ENCODE data around the gene NDN. TPM values are rescaled to one million over a fixed set of nuclear protein-coding genes. Genes with fewer than 3 reads are reported as not detected.

NDN gene
- total and polyA plus RNA-seq, 2 experiments from 2014 or later, result 76.9 to 127 TPM

GRCh38 chr15:23646165-23647000 lies 40.7 kb downstream of the NDN start:
- Histone ChIP-seq H3F3A (ENCODE audit: insufficient read depth) (no peaks in the 10 kb centered on the region), H3K27me3 (replicated peaks; ENCODE audit: insufficient read depth) (peaks cover 20% of the 10 kb centered on the region; the same call in 1 of the 2 replicates), H4K20me1 (ENCODE audit: insufficient read depth) (no peaks in the 10 kb centered on the region), H3K36me3 (ENCODE audit: low read depth) (no peaks in the 10 kb centered on the region), H3K9me2 (ENCODE audit: insufficient read depth) (no peaks in the 10 kb centered on the region), H3K4me3 (no peak overlapping the region), H3K9me3 (ENCODE audit: low read depth) (no peaks in the 10 kb centered on the region), H2AFZ (no peak overlapping the region), H3K9ac (no peak overlapping the region), H3K79me2 (ENCODE audit: insufficient read depth) (no peaks in the 10 kb centered on the region), H3K4me2 (ENCODE audit: unreplicated experiment) (no peak overlapping the region), H3K27ac (no peak overlapping the region), H3K4me1 (ENCODE audit: insufficient read depth) (no peaks in the 10 kb centered on the region)
- in situ Hi-C loops (cut with MboI), result loop anchor here (10.0 to 25.0 kb wide), 2 partner anchors 218 to 1841 kb away; no protein-coding TSS in a partner anchor
- DNase-seq, result no peak
- TF ChIP-seq EZH2phosphoT487 (IDR thresholded peaks at IDR 0.05; ENCODE audit: insufficient read depth, low read depth), result no peak
- TF ChIP-seq EZH2 (IDR thresholded peaks at IDR 0.05; ENCODE audit: insufficient read depth, poor library complexity, severe bottlenecking), result no peak
- 86 to 90% methylated on average over 30 to 46 of the region's 51 CpGs for WGBS, 2 experiments (ENCODE audit: low coverage in 1 of 2, low lambda C conversion rate in 2 of 2, missing lambda C conversion rate in 2 of 2)

GRCh38 chr15:23645371-23646164 lies 41.5 kb downstream of the NDN start:
- no peak for TF ChIP-seq EZH2phosphoT487 (IDR thresholded peaks at IDR 0.05; ENCODE audit: insufficient read depth, low read depth)
- no peak for TF ChIP-seq EZH2 (IDR thresholded peaks at IDR 0.05; ENCODE audit: insufficient read depth, poor library complexity, severe bottlenecking)
- Histone ChIP-seq H3K4me3 (no peak overlapping the region), H2AFZ (no peak overlapping the region), H3K9me2 (ENCODE audit: insufficient read depth) (no peaks in the 10 kb centered on the region), H3K36me3 (ENCODE audit: low read depth) (no peaks in the 10 kb centered on the region), H4K20me1 (ENCODE audit: insufficient read depth) (no peaks in the 10 kb centered on the region), H3K9ac (no peak overlapping the region), H3K4me1 (ENCODE audit: insufficient read depth) (no peaks in the 10 kb centered on the region), H3K9me3 (ENCODE audit: low read depth) (no peaks in the 10 kb centered on the region), H3K79me2 (ENCODE audit: insufficient read depth) (no peaks in the 10 kb centered on the region), H3K4me2 (ENCODE audit: unreplicated experiment) (no peak overlapping the region), H3K27ac (no peak overlapping the region), H3K27me3 (replicated peaks; ENCODE audit: insufficient read depth) (peaks cover 20% of the 10 kb centered on the region; the same call in 1 of the 2 replicates), H3F3A (ENCODE audit: insufficient read depth) (no peaks in the 10 kb centered on the region)
- no peak for DNase-seq
- in situ Hi-C loops (cut with MboI), result loop anchor here (10.0 to 25.0 kb wide), 2 partner anchors 219 to 1842 kb away; no protein-coding TSS in a partner anchor
- WGBS, 2 experiments (ENCODE audit: low coverage in 1 of 2, low lambda C conversion rate in 2 of 2, missing lambda C conversion rate in 2 of 2), result 82 to 85% methylated on average over 34 of the region's 40 CpGs

GRCh38 chr15:23644829-23645228 lies 42.3 kb downstream of the NDN start:
- WGBS, 2 experiments (ENCODE audit: low coverage in 1 of 2, low lambda C conversion rate in 2 of 2, missing lambda C conversion rate in 2 of 2), result 60 to 62% methylated on average over 6 to 13 of the region's 13 CpGs
- Histone ChIP-seq H3K9ac (no peak overlapping the region), H3K4me2 (ENCODE audit: unreplicated experiment) (no peak overlapping the region), H3F3A (ENCODE audit: insufficient read depth) (no peaks in the 10 kb centered on the region), H3K4me3 (no peak overlapping the region), H3K36me3 (ENCODE audit: low read depth) (no peaks in the 10 kb centered on the region), H3K27ac (no peak overlapping the region), H2AFZ (no peak overlapping the region), H3K27me3 (replicated peaks; ENCODE audit: insufficient read depth) (peaks cover 14% of the 10 kb centered on the region; the same call in 1 of the 2 replicates), H3K9me2 (ENCODE audit: insufficient read depth) (no peaks in the 10 kb centered on the region), H3K79me2 (ENCODE audit: insufficient read depth) (no peaks in the 10 kb centered on the region), H3K4me1 (ENCODE audit: insufficient read depth) (no peaks in the 10 kb centered on the region), H4K20me1 (ENCODE audit: insufficient read depth) (no peaks in the 10 kb centered on the region), H3K9me3 (ENCODE audit: low read depth) (no peaks in the 10 kb centered on the region)
- TF ChIP-seq EZH2 (IDR thresholded peaks at IDR 0.05; ENCODE audit: insufficient read depth, poor library complexity, severe bottlenecking), result no peak
- no peak for TF ChIP-seq EZH2phosphoT487 (IDR thresholded peaks at IDR 0.05; ENCODE audit: insufficient read depth, low read depth)
- DNase-seq, result no peak
- in situ Hi-C loops (cut with MboI), result loop anchor here (10.0 to 25.0 kb wide), 2 partner anchors 220 to 1842 kb away; no protein-coding TSS in a partner anchor

- no peaks in the 10 kb centered on the region for H4K20me1 ChIP-seq (ENCODE audit: insufficient read depth)
- no peaks in the 10 kb centered on the region for H3F3A ChIP-seq (ENCODE audit: insufficient read depth)
- H3K27ac ChIP-seq, result no peak overlapping the region
- no peak overlapping the region for H3K4me2 ChIP-seq (ENCODE audit: unreplicated experiment)
- H3K27me3 ChIP-seq (replicated peaks; ENCODE audit: insufficient read depth), result no peaks in the 10 kb centered on the region
- no peaks in the 10 kb centered on the region for H3K79me2 ChIP-seq (ENCODE audit: insufficient read depth)
- H3K36me3 ChIP-seq (ENCODE audit: low read depth), result no peaks in the 10 kb centered on the region
- H2AFZ ChIP-seq, result no peak overlapping the region
- H3K4me1 ChIP-seq (ENCODE audit: insufficient read depth), result no peaks in the 10 kb centered on the region
- no peaks in the 10 kb centered on the region for H3K9me3 ChIP-seq (ENCODE audit: low read depth)
- no peaks in the 10 kb centered on the region for H3K9me2 ChIP-seq (ENCODE audit: insufficient read depth)
- in situ Hi-C loops (cut with MboI), result loop anchor here (10.0 to 25.0 kb wide), 2 partner anchors 222 to 1845 kb away; no protein-coding TSS in a partner anchor
- 9 to 16% methylated on average over 13 of the region's 13 CpGs for WGBS, 2 experiments (ENCODE audit: low coverage in 1 of 2, low lambda C conversion rate in 2 of 2, missing lambda C conversion rate in 2 of 2)
- TF ChIP-seq EZH2phosphoT487 (IDR thresholded peaks at IDR 0.05; ENCODE audit: insufficient read depth, low read depth) (no peak), EZH2 (IDR thresholded peaks at IDR 0.05; ENCODE audit: insufficient read depth, poor library complexity, severe bottlenecking) (no peak)
- H3K4me3 ChIP-seq, result no peak overlapping the region
- DNase-seq, result peak; percentile 76
- no peak overlapping the region for H3K9ac ChIP-seq
Measured at GRCh38 chr15:23642413-23643044, 44.6 kb downstream of the NDN start.

Other genes starting within 250 kb of the NDN start
- gene GOLGA6L2, start 240.1 kb downstream of the NDN start, total RNA-seq (2014; rRNA removed; shearing (Covaris generic)), result not detected in 2 replicates
- not detected in 2 replicates for gene GOLGA6L2, start 240.1 kb downstream of the NDN start, polyA plus RNA-seq (2016; fragmentation: Nextera tagmentation; extraction: Ambion mirVana)
- 0.13 and 0.76 TPM in 2 replicates for gene MKRN3, start 121.6 kb downstream of the NDN start, total RNA-seq (2014; rRNA removed; shearing (Covaris generic))
- 0.18 and 0.68 TPM in 2 replicates for gene MKRN3, start 121.6 kb downstream of the NDN start, polyA plus RNA-seq (2016; fragmentation: Nextera tagmentation; extraction: Ambion mirVana)
- 0.22 TPM in 1 of 2 replicates, not detected in the other for gene MAGEL2, start 39.4 kb downstream of the NDN start, total RNA-seq (2014; rRNA removed; shearing (Covaris generic))
- 0.04 and 0.14 TPM in 2 replicates for gene MAGEL2, start 39.4 kb downstream of the NDN start, polyA plus RNA-seq (2016; fragmentation: Nextera tagmentation; extraction: Ambion mirVana)

All from GM23248 (cell line).